GM19468 (cell line): ENCODE measurements around the gene CTNS.
"Not testable (repeated sequence)": the region's sequence is repeated elsewhere in the genome, so short reads cannot be mapped to it uniquely, and the experiment has no call there.

ENCODE experiments used
- ATAC-seq: cut with Tn5 transposase; IDR thresholded peaks from one replicate; pipeline ENCODE4 v1.9.1; 2021; ENCODE audit warnings: mild to moderate bottlenecking, moderate library complexity, moderate number of reproducible peaks; ENCODE audit not compliant: unreplicated experiment; ENCODE audit errors: extremely low read depth

Gene CTNS

DNA sequence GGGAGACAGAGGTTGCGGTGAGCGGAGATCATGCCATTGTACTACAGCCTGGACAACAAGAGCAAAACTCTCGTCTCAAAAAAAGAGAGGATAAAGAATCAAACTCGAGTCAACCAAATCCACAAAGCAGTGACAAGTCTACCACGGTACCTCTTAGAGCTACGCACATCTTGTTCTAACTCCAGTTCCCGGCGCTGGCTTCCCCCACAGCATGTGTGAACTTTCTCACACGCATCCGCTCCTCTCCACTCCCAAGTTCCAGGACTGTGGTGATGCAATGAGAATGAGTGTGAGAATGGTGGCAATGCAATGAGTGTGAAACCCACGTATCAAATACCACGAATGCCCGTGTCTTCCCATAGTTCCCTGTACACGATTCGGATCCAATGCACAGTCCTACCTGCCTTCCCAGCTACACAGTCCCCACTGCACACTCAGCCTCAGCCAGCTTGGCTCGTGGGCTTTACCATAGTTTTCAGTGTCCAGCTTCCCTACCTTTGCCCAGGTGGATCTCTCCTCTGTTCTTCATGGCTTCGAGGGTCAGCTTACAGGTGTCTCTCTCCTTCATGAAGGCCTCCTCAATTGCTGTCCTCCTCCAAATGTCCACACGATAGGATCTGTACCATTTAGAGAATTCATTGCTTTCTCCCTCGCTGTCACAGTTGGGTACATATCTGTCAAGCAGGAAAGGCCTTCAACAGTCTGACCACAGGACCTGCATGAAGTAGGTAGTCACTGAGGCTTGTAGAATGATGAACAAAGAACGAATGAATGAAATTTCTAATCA lies 68.6 kb downstream of the CTNS start:
- ATAC-seq = no peak

DNA sequence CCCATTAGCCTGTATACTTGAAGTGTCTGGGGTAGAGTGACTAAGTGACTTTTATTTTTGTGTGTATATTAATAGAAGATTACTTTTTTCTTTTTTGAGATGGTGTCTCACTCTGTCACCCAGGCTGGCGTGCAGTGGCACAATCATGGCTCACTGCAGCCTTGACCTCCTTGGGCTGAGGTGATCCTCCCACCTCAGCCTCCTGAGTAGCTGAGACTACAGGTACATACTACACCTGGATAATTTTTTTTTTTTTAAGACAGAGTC lies 69.1 kb downstream of the CTNS start:
- not testable (repeated sequence) for ATAC-seq

DNA sequence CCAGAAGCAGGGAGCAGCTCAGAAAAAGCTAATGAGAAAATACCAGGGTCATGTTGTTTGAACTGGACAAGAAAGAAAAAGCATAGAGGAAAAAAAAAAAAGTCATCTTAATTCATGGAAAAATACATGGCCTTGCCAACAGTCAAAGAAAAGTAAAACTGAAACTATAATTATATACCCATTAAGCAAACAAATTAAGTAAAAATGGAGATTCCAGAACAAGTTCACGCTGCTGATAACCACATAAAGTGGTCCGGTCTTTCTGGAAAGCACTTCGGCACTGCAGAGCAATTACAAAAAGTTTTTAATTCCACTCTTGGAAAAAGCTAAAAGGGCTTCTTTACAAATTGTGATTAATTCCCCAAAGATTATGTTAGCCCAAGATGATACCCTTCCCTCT lies 71.8 kb downstream of the CTNS start:
- ATAC-seq = no peak

DNA sequence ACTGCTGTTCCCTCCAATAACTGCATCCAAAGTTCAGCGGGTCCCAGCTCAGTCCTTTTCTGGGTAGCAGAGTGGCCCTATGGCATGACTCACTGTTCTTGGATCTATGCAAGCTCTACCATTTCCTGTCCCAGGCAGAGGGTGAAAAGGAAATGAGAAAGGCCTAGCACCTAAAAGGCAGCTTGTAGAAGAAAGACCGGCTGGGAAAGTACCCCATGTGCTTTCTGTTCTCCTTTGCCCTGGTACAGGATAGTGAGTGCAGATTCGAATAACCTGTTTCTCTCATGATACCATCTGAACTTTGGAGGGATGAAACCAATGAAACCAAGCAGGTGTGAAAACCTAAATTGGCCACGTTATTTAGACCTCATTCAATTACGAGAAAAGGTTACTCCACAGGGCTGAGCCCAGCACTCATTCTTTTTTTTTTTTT lies 74.4 kb downstream of the CTNS start:
- peak; percentile 93 for ATAC-seq
